Measurements from ENCODE around the gene IL4I1. TPM values are rescaled to one million over a fixed set of nuclear protein-coding genes. Genes with fewer than 3 reads are reported as not detected.
A peak's percentile ranks its signal among the peaks of the same experiment; 100 is the strongest.

Gene IL4I1
- total and polyA plus RNA-seq, 2 of the 4 experiments (the other 2 are of a cell fraction), result 0.31 to 0.36 TPM

DNA sequence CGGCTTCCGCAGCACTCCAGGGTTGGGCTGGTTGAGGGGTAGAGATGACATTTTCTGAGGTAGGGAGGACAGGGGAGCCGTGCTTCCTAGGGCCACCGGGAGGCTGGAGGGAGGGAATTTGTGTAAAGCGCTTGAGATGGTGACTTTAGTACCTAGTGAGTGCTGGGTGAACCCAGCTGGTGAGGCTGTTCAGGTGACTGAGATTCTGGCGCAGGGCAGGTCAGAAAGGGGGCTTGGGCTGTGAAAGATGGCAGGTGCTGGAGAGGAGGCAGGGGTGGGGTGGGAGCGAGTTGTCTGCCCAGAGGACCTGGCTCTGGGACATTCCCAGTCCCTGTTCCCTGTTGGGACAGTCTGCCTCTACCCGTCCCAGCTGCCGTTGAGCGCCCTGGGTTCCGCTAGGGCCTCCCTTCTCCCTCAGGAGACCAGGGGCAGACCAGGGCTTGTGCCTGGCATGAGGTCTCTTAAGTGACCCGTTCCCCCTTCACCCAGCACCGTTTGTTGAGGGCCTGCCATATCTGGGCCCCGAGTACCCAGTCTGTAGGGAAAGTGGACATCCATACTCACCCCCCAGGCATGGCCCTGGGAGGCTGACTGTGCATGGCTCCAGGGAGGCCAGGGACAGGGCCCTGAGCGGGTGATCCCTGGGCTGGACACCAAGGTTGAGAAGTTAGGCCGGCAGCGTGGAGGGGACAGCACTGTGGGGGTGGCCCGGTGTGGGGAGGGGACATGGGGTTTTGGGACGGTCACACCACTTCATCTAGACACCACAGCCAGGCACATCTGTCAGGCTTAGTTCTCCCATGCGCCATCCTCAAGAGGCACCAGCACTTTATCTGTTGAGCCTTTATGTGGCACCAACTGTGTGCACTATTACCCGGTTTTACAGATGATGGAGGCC, 40.8 kb downstream of the IL4I1 start (continued):
- TF ChIP-seq SMC3 (IDR thresholded peaks at IDR 0.05; ENCODE audit: low read depth, low read length), result no peak
- no peak for TF ChIP-seq POLR2A (IDR thresholded peaks at IDR 0.05; ENCODE audit: low read depth, low read length)

DNA sequence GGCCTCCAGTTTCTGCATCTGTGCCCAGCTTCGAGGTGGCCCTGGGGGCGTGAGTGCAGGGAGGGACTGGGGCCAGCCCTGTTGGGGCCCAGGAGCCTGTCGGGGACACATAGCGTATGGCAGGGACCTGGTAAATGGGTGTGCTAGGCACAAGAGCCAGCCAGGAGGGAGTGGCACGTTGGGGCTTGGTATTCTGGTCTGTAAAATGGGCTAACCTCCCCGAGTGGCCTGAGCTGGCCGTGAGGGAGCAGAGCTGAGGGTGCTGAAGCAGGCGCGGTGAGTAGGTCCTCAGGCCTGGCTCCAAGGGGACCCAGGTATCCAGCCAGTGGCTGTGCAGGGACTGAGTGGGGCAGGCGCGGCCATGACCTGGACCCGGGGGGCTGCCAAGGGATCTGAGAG, 41.4 kb downstream of the IL4I1 start:
- H4K91ac ChIP-seq (ENCODE audit: insufficient read depth, low read depth, low read length), result no peak overlapping the region
- CTCF ChIA-PET, result no interaction called here
- no peak overlapping the region for H3K9ac ChIP-seq (ENCODE audit: low read depth, low read length)
- no peak overlapping the region for H3K14ac ChIP-seq (replicated peaks; ENCODE audit: low read depth, low read length)
- no peak overlapping the region for H4K8ac ChIP-seq (ENCODE audit: low read depth in 2 of 2, low read length in 2 of 2)
- H3K18ac ChIP-seq (ENCODE audit: low read depth, low read length), result no peak overlapping the region
- DNase-seq (no peak), ATAC-seq (ENCODE audit: low read depth) (no peak)
- no peak overlapping the region for H3K56ac ChIP-seq (ENCODE audit: extremely low read depth, insufficient read depth, low read length)
- no peak overlapping the region for H3K4me3 ChIP-seq (ENCODE audit: insufficient read depth, low read depth, low read length)
- no peak overlapping the region for H4K5ac ChIP-seq (ENCODE audit: low read depth, low read length)
- H3K27me3 ChIP-seq (ENCODE audit: control insufficient read depth, insufficient read depth, low read length), result no peaks in the 10 kb centered on the region
- H2AFZ ChIP-seq (replicated peaks; ENCODE audit: low read length, poor library complexity), result no peak overlapping the region
- no TSS peak for BruUV-seq (replicated peaks)
- POLR2A ChIA-PET (ENCODE audit: unreplicated experiment), result interaction anchor here (0.5 kb wide), 1 partner anchor 12 kb away, joined by 7 read pairs; the partner anchor contains the start of gene PNKP
- H3K9me1 ChIP-seq (ENCODE audit: insufficient read depth, low read length), result peaks cover 15% of the 10 kb centered on the region
- H3K36me3 ChIP-seq (ENCODE audit: control insufficient read depth, insufficient read depth, low read length), result peaks cover 59% of the 10 kb centered on the region
- TF ChIP-seq RAD21 (IDR thresholded peaks at IDR 0.05; ENCODE audit: low read length) (no peak), CHD1 (IDR thresholded peaks at IDR 0.05; ENCODE audit: low read depth, low read length) (no peak), CEBPB (IDR thresholded peaks at IDR 0.05; ENCODE audit: low read depth, low read length) (no peak)
- TF ChIP-seq, protein P1, sequence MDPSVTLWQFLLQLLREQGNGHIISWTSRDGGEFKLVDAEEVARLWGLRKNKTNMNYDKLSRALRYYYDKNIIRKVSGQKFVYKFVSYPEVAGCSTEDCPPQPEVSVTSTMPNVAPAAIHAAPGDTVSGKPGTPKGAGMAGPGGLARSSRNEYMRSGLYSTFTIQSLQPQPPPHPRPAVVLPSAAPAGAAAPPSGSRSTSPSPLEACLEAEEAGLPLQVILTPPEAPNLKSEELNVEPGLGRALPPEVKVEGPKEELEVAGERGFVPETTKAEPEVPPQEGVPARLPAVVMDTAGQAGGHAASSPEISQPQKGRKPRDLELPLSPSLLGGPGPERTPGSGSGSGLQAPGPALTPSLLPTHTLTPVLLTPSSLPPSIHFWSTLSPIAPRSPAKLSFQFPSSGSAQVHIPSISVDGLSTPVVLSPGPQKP (IDR thresholded peaks at IDR 0.05; ENCODE audit: borderline replicate concordance, low read depth, low read length), result no peak
- H2BK20ac ChIP-seq (ENCODE audit: low read depth, low read length), result no peak overlapping the region
- intact Hi-C loops (cut with micrococcal nuclease), result no loop called here
- 91% methylated on average over 11 of the region's 12 CpGs; no CpG with 5 or more reads in 1 of the 2 experiments for WGBS, 2 experiments (ENCODE audit: extremely low coverage in 2 of 2, insufficient read length in 1 of 2)
- no peak overlapping the region for H3K4ac ChIP-seq (ENCODE audit: low read depth, low read length)
- no peak overlapping the region for H2BK15ac ChIP-seq (ENCODE audit: low read depth, low read length)
- no peak overlapping the region for H3K27ac ChIP-seq (ENCODE audit: insufficient read depth, low read length)
- H3K4me1 ChIP-seq (ENCODE audit: control insufficient read depth, insufficient read depth, low read length), result peaks cover 20% of the 10 kb centered on the region
- H3K4me2 ChIP-seq (ENCODE audit: low read depth, low read length), result no peak overlapping the region
- H2BK5ac ChIP-seq (ENCODE audit: low read depth, low read length, poor library complexity, severe bottlenecking), result no peak overlapping the region
- H2AK9ac ChIP-seq (replicated peaks; ENCODE audit: low read depth, low read length, poor library complexity), result peak overlapping the region; percentile 66
- no peak overlapping the region for H2BK120ac ChIP-seq (ENCODE audit: low read depth, low read length)
- no peak overlapping the region for H3K23ac ChIP-seq (ENCODE audit: low read depth, low read length)
- H3K79me1 ChIP-seq (ENCODE audit: low read depth in 1 of 2, low read length in 2 of 2), result peaks cover 4 to 73% of the 10 kb centered on the region in 2 experiments
- peaks cover 78% of the 10 kb centered on the region for H4K20me1 ChIP-seq (ENCODE audit: insufficient read depth, low read length)
- H3K9me3 ChIP-seq (ENCODE audit: control insufficient read depth, insufficient read depth, low read length), result no peaks in the 10 kb centered on the region
- in situ Hi-C loops (cut with MboI; ENCODE audit: low sequenced_read_pairs), result loop anchor here (10.0 kb wide), 1 partner anchor 170 kb away; the partner anchor contains the start of gene ADM5
- H2AK5ac ChIP-seq (ENCODE audit: low read depth, low read length), result no peak overlapping the region
- dilution Hi-C loops (cut with HindIII; ENCODE audit: low sequenced_read_pairs, unreplicated experiment), result no loop called here
